ENCODE results near the gene FHIT.

The FHIT gene

DNA sequence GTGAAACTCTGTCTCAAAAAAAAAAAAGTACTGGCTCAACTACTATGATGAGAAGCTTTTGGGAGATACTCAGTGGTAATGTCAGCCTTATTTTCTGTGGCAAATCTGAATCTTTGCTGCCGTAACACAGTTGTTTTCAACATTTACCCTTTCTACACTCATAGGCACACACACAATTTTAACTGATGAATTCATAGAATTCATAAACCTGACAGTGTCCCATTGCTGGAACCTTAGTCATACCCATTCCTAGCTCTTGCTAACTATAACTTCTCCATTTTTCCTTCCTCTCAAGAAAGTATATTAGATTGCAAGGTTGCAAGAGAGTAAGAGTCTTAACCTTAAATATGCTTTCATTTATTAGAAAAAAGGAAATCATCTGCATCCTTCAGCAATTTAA is 496.6 kb downstream of the FHIT start:
- no peak for DNase-seq

- DNase-seq, result no peak
Observed at GRCh38 chr3:60752809-60753208, 498.4 kb downstream of the FHIT start.

- DNase-seq, result no peak
Observed at GRCh38 chr3:60746695-60747416, 504.4 kb downstream of the FHIT start.

- no peak for DNase-seq
Observed at GRCh38 chr3:60746043-60746638, 505.1 kb downstream of the FHIT start.

DNA sequence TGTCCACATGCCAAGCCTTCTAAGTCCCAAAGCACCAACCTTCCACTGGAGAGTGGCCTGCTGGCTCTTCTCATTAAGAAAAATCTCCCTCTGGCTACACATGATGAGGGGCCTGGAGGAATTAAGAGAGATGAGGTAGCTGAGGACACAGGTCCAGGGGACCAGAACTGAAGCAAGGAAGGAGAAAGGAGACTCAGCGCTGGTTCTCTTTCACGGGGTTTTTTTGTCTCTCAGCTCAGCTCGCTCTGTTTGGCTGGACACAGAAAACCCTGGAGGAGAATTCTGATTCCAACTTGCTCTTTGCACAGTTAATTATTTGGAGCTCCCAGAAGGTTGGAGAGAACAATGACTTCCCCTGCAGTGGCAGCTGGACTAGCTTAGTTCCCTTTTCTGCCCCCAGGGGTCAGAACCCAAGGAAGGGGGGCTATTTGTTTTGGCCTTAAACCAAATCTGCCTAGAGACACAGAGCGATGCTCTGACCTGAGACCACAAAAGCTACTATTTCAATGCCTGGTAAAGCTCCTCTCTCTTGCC is 507.6 kb downstream of the FHIT start:
- no peak for DNase-seq

GRCh38 chr3:60742606-60743145 is 508.6 kb downstream of the FHIT start:
- DNase-seq, result no peak

GRCh38 chr3:60737633-60738399 is 513.4 kb downstream of the FHIT start:
- DNase-seq, result no peak

DNA sequence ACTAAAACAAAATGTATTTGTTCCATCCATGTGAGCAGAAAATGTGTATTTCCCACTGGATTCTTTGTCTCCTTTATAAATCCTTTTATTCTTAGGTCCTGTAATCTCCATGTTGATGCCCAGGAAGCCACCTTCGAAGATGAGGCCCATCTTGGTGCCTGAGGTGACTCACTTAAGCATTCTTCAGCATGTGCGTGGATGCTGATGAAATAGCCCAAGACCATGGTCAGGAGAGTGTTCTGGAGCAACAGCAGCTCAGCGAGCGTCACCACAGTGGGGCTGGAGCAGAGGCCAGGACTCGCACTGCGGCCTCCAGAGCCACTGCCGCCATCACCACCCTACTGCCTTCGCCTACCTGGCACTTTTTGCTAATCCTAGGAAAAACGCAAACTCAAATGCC is 520.9 kb downstream of the FHIT start:
- no peak for DNase-seq

DNA sequence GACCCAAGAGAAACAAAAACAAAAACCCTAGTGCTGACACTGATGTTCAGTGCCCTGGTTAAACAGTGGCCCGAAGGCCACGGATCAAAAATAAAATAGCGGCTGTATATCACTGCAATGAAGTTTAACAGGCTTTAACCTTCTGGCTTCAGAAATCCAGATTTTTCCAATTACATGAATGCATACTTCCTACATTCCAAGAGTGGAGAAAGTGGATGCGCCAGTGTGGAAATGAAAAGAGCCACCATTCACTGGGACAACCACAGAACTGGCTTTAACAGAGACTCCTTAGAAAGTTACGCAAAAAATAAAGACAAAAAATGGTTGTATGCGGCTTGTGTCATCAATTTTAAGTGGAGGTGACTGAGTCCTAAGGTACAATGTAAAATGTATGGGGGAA is 522.2 kb downstream of the FHIT start:
- no peak for DNase-seq

- no peak for DNase-seq
Observed at GRCh38 chr3:60728006-60728405, 523.2 kb downstream of the FHIT start.

DNA sequence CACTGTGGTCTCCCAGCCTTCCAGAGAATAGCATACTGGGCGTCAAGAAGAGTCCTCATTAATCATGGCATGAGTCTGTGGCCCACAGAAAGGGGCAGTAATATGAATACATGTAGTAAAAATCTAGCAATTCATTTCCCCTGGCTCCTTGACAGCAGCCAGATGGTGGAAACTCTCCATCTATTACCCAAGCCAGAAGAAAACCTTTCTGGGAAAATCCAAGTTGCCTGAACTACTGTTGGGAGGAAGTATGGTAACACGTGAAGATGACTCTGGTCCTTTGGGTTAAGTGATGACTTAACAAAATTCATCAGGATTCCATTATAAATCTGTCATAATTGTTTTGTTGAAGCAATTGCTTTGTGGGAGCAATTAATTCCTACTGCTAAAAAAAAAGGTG is 530.5 kb downstream of the FHIT start:
- DNase-seq, result no peak

- DNase-seq, result no peak
Observed at GRCh38 chr3:60716573-60716972, 534.7 kb downstream of the FHIT start.

DNA sequence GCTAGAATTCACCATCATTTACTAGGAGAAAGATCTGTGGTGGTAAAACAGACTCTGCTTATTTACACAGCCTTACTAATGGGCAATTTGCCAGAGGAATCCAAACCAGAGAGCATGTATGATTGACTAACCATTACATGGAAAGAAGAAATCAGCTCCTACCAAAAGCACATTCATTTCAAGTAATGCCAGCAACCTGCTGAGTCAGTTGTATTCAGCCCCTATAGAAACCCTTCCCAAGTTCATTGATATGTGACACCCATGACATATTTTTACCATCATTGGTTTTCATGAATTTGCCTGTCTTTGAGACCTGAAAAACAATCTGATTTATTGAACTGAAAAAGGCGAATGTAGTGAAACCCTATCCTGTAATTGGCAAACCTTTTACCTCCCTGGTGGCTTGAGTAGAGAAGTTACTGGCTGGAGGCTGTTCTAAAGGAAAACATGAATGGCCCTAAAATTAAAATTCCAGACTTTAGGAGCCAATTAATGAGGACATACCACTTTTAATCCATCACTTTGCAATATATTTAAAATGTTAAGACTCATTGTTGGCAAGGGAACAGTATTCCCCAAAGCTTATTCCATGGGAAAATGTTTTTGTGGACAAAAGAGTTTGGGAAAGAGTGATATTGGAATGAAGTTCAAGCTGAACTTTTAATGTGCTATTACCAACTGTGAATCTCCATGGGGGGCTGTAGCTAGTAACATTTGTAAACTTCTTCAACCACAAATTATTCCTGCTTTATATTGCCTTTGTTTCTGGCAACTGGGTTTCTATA is 542.9 kb downstream of the FHIT start:
- DNase-seq, result no peak

DNA sequence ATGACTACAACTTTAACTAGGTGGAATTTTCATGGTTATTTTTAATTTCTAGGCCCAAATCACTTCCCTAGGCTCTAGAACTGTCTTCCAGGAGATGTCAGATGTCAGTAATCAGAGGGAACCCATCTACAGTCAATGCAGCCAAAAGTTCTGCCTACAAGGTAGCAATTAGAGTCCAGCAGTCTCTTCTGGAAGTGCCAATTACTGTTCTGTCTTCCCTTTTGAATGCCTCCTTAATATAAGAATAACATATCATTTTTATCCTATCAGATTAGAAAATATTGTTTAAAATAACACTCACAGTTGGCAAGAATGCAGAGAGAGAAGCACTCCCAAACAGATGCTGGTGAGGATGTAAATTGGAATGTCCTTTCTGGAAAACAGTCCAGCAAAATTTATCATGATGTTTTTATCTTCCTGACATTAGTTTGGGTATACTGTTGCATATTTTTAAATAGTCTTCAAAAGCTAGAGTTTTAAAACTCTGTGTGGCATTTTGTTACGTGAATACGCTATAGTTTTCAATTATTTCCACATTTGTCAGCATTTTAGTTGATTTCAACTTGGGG is 543.7 kb downstream of the FHIT start:
- DNase-seq, result no peak

DNA sequence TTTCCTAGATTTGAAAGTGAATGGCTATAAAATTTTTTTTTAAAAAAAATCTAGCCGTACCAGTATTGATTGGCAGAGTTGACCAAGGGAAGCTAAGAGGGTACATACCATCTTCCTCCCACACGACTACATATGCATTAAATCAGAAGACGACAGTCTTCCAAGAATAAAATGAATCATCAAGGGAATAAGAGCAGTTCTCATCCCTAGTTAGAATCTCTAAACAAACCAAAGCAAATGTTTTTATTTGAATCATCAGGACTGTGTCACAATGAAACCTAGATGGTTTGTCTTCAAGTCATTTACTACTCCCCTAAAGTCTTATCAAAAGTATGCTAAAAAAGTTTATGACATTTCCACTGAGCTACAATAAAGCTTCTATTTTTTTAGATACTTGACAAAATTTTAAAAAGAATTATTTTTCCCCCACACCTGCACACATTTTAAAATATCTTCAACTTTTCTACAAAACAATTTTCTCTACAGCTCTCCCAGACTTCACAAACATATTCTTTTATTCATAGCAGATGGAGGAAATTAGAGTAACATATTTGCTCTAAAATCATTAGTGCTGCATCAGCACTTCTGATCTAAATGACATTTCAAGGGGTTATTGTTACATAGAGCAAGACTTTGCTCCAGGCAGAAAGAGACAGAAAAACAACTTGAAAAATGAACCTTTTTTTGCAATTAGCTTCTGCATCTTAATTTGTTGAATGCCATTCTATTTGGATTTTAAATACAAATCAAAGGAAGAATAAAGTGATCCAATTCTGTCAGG is 547.1 kb downstream of the FHIT start:
- no peak for DNase-seq

- DNase-seq, result no peak
Observed at GRCh38 chr3:60703008-60703407, 548.2 kb downstream of the FHIT start.

- no peak for DNase-seq
Observed at GRCh38 chr3:60698117-60698516, 553.1 kb downstream of the FHIT start.

DNA sequence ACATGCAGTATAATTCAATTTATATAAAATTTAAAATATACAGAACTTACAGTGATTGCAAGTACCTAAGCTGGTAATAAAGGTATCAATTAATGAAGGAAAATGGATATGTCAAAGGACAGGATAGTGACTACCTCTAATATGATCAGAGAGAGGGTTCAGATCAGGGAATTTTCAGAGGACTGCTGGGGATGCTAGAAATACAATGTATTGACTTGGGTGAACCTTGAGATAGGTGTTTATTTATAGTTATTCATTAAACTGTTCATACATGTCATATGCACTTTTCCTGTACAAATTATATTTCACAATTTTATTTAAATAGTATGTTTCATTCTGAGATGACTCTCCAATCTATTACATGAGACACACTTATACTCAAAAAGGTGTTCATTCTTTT is 554.1 kb downstream of the FHIT start:
- no peak for DNase-seq

GRCh38 chr3:60696428-60697125 is 554.7 kb downstream of the FHIT start:
- DNase-seq, result no peak

DNA sequence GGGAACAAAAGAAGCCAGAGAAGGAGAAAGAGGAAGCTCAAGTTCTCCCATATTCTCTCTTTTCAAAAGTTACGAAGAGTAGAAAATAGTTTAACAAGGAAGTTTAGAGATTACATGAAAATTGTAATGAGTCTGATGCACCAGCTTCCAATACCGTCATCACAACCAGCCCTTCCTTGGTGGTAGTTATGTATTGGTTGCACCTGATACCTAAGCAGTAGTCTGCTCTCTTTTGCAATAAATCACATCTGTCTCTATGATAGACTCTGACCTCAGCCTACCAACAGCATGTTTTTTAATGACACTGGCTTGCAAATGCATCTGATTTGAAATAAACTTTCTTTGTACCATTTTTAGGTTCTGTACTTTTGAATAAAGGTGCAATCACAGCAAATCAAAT is 575.8 kb downstream of the FHIT start:
- DNase-seq, result no peak

DNA sequence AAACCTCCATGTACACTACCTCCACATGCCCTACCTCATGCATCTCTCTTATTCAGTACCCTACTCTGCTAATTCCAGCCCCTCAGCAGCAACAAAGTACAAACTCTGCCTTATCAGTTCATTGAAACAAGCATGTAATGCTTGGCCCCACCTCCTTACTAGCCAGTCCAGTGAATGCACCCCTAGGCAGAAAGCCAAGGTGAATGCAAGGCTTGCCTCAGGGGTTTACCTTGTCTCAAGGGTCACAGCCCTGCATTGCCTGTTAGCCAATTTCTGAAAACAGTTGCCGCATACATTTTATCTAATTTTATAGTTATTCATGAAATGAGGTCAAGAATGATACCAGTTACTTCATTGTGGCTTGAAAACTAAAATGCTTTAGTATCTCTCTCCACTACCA is 576.4 kb downstream of the FHIT start:
- no peak for DNase-seq

All from activated gamma-delta T cell treated with Interleukin-2 at 50 U/mL for 16 hours (primary cell).